MCF 10A (cell line): ENCODE measurements around the gene TOMM5. TPM values are rescaled to one million over a fixed set of nuclear protein-coding genes. Genes with fewer than 3 reads are reported as not detected.

Source experiments
- BruUV-seq: library from RNA; stranded (reverse); fragments of 400-500 nt; replicated peaks from 2 replicates; lab custom pipeline; 2021; lab: Mats Ljungman, UMichigan
- CTCF ChIA-PET: fragments of 300-600 bp; sonication (Branson Sonifier 250); formaldehyde crosslinking; extraction: SDS; loops from one replicate; lab custom pipeline; 2021; ENCODE audit warnings: antibody characterized with exemption, inconsistent platforms; lab: Yijun Ruan, JAX
- POLR2A ChIA-PET: fragments of 300-600, 350-650 bp; sonication (Branson Sonifier 250); formaldehyde crosslinking; extraction: SDS; loops from one replicate; lab custom pipeline; 2020; ENCODE audit warnings: antibody characterized with exemption, inconsistent platforms; lab: Yijun Ruan, JAX
- DNase-seq: peaks from one replicate; pipeline ENCODE4 v3.0.0-alpha.2; 2018; ENCODE audit not compliant: unreplicated experiment
- H3K27ac Mint-ChIP-seq: one replicate; pipeline ENCODE4 v1.8.0; 2022; ENCODE audit warnings: mild to moderate bottlenecking, low read depth, mixed read lengths; ENCODE audit not compliant: unreplicated experiment
- H3K27me3 Mint-ChIP-seq: one replicate; pipeline ENCODE4 v1.8.0; 2022; ENCODE audit warnings: mixed read lengths; ENCODE audit not compliant: insufficient read depth, unreplicated experiment
- H3K36me3 Mint-ChIP-seq: one replicate; pipeline ENCODE4 v1.8.0; 2022; ENCODE audit warnings: mild to moderate bottlenecking, moderate library complexity, mixed read lengths; ENCODE audit not compliant: insufficient read depth, unreplicated experiment
- H3K4me1 Mint-ChIP-seq: one replicate; pipeline ENCODE4 v1.8.0; 2022; ENCODE audit warnings: mixed read lengths; ENCODE audit not compliant: insufficient read depth, unreplicated experiment
- H3K4me3 Mint-ChIP-seq: one replicate; pipeline ENCODE4 v1.8.0; 2022; ENCODE audit warnings: mild to moderate bottlenecking, moderate library complexity, mixed read lengths; ENCODE audit not compliant: unreplicated experiment
- H3K9me3 Mint-ChIP-seq: one replicate; pipeline ENCODE4 v1.8.0; 2022; ENCODE audit warnings: mixed read lengths; ENCODE audit not compliant: unreplicated experiment
- intact Hi-C: fragments of 100-400 bp; cut with micrococcal nuclease; formaldehyde crosslinking; loops from 2 replicates; pipeline ENCODE4 v1.14.1; 2022
- total RNA-seq: library from RNA; stranded (reverse); gene quantifications from 2 replicates; pipeline ENCODE4 v1.2.3, GENCODE V29; 2022
- TF ChIP-seq, protein P1 (sequence below): fragments of 200-600 bp; IDR thresholded peaks from one replicate; pipeline ENCODE4 v1.8.0; 2022; ENCODE audit warnings: antibody characterized with exemption, mild to moderate bottlenecking; ENCODE audit not compliant: unreplicated experiment

TOMM5 gene
- total RNA-seq, 1 experiment from 2014 or later: 151 TPM

DNA sequence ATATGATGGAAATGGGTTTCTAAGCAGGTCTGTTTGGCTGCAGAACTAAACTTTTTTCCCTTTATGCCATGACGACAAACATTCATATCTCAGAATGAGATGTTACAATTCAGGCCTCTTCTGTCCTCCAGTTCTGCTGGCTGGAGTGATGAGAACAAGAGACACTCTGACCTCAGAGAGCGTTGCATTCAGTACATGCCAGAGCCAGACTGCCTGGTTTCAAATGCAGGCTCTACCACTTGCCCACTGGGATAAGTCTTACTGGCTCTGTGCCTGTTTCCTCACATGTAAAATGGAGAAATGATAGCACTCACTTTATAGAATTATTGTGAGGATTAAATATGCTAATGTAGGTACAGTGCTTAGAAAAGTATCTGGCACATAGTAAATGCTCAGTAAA, 24.8 kb upstream of the TOMM5 start:
- no peak overlapping the region for H3K4me3 Mint-ChIP-seq
- CTCF ChIA-PET: no interaction called here
- no peak overlapping the region for H3K27ac Mint-ChIP-seq
- POLR2A ChIA-PET: no interaction called here
- no peaks in the 10 kb centered on the region for H3K36me3 Mint-ChIP-seq
- no peaks in the 10 kb centered on the region for H3K4me1 Mint-ChIP-seq
- H3K9me3 Mint-ChIP-seq: no peaks in the 10 kb centered on the region
- BruUV-seq: no TSS peak
- TF ChIP-seq, protein P1, sequence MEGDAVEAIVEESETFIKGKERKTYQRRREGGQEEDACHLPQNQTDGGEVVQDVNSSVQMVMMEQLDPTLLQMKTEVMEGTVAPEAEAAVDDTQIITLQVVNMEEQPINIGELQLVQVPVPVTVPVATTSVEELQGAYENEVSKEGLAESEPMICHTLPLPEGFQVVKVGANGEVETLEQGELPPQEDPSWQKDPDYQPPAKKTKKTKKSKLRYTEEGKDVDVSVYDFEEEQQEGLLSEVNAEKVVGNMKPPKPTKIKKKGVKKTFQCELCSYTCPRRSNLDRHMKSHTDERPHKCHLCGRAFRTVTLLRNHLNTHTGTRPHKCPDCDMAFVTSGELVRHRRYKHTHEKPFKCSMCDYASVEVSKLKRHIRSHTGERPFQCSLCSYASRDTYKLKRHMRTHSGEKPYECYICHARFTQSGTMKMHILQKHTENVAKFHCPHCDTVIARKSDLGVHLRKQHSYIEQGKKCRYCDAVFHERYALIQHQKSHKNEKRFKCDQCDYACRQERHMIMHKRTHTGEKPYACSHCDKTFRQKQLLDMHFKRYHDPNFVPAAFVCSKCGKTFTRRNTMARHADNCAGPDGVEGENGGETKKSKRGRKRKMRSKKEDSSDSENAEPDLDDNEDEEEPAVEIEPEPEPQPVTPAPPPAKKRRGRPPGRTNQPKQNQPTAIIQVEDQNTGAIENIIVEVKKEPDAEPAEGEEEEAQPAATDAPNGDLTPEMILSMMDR: no peak
- intact Hi-C loops: no loop called here
- no peak for DNase-seq
- H3K27me3 Mint-ChIP-seq: no peaks in the 10 kb centered on the region

DNA sequence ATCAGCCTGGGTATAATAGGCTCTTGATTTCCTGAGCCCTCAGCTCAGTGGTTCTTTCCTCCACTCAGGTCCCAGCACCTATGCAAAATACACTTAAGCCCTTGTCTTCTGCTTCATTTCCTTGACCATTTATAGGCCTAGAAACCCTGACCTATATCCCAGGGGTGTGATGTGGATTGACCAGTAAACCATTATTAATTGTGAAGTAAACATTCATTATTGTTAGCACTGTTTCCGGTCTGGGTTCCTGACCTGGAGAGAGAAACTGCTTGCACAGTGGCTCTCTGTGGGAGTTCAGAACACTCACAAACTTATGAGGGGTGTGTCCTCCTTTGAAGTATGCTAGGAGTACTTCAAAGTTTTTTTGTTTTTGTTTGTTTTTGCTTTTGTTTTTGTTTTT, 19.6 kb upstream of the TOMM5 start:
- no TSS peak for BruUV-seq
- peaks cover 34% of the 10 kb centered on the region for H3K27me3 Mint-ChIP-seq
- ChIA-PET POLR2A (no interaction called here), CTCF (no interaction called here)
- no peaks in the 10 kb centered on the region for H3K4me1 Mint-ChIP-seq
- H3K36me3 Mint-ChIP-seq: no peaks in the 10 kb centered on the region
- intact Hi-C loops: no loop called here
- DNase-seq: no peak
- H3K27ac Mint-ChIP-seq: no peak overlapping the region
- TF ChIP-seq, protein P1: no peak
- no peak overlapping the region for H3K4me3 Mint-ChIP-seq
- no peaks in the 10 kb centered on the region for H3K9me3 Mint-ChIP-seq

DNA sequence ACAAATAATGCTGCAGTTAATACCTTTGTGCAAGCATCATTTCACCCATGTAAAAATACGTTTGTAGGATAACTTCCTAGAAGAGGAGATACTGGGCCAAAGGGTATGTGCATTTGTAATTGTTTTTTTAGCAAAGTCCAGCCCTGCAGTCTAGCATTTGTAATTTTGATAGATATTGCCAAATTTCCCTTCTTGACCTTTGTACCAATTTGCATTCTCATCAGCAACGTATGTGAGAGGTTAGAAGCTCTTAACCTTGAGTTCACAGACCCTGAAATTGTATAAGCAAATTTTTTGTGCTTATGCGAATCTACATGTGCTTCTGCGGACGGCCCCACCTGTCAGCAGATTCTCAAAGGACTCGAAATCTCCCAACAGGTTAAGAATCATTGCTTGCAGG, 18.6 kb upstream of the TOMM5 start:
- POLR2A ChIA-PET: interaction anchor here (0.6 kb wide), 1 partner anchor 62 kb away, joined by 3 read pairs; no protein-coding TSS in a partner anchor
- no TSS peak for BruUV-seq
- DNase-seq: no peak
- CTCF ChIA-PET: no interaction called here
- Mint-ChIP-seq H3K27ac (no peak overlapping the region), H3K4me3 (no peak overlapping the region), H3K36me3 (no peaks in the 10 kb centered on the region), H3K27me3 (peaks cover 44% of the 10 kb centered on the region), H3K9me3 (no peaks in the 10 kb centered on the region), H3K4me1 (no peaks in the 10 kb centered on the region)
- intact Hi-C loops: no loop called here
- TF ChIP-seq, protein P1: no peak

DNA sequence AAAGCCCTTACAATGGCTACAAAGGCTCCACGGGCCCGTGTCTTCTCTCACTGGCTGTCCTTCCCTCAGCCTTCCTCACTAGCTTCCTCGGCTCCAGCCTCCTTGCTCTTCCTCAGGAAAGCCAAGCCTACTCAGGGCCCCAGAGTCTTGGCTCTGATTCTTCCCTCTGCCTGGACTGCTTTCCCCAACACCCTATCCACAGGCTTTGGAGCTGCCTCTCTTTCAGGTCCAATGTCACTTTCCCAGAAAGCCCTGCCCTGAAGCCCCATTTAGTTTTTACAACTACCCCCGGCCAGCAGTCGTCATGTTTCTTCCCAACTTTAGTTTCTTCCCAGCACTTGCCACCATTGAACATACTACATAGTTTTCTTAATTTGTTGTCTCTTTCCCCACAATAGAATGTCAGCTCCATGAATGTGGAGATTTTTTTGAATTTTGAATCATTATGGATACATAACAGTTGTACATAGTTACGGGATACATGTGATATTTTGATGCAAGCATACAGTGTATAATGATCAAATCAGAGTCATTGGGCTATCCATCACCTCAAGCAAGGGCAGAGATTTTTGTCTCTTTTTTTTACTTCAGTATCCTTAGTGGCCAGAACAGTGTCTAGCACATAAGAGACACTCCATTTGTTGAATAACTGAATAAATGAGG, 17.5 kb upstream of the TOMM5 start:
- CTCF ChIA-PET: no interaction called here
- DNase-seq: no peak
- H3K4me3 Mint-ChIP-seq: no peak overlapping the region
- H3K36me3 Mint-ChIP-seq: no peaks in the 10 kb centered on the region
- H3K27me3 Mint-ChIP-seq: peaks cover 49% of the 10 kb centered on the region
- no peak overlapping the region for H3K27ac Mint-ChIP-seq
- H3K4me1 Mint-ChIP-seq: no peaks in the 10 kb centered on the region
- intact Hi-C loops: no loop called here
- TF ChIP-seq, protein P1: no peak
- BruUV-seq: no TSS peak
- no peaks in the 10 kb centered on the region for H3K9me3 Mint-ChIP-seq
- POLR2A ChIA-PET: no interaction called here
